Ovary (tissue), 9 donors: Measurements from ENCODE around the gene DUOXA2. TPM values are rescaled to one million over a fixed set of nuclear protein-coding genes. Genes with fewer than 3 reads are reported as not detected.
A peak's percentile ranks its signal among the peaks of the same experiment; 100 is the strongest.

Experiments used
- DNase-seq, 5 donors: peaks; one replicate each; pipeline ENCODE4 v3.0.0-alpha.2; 2019 to 2020
- H3K27ac ChIP-seq, 2 donors: fragments of 200-600 bp; one replicate each; pipeline versions ENCODE4 v1.5.1 to v1.8.0; 2019 to 2022
- H3K27me3 ChIP-seq: fragments of 200-600 bp; one replicate; pipeline ENCODE4 v1.8.0; 2022
- H3K36me3 ChIP-seq: fragments of 200-600 bp; sonication (generic); one replicate; pipeline ENCODE4 v1.5.1; 2019
- H3K4me1 ChIP-seq: one replicate; pipeline ENCODE4 v1.8.1; 2013; ENCODE audit warnings: mild to moderate bottlenecking, moderate library complexity; ENCODE audit not compliant: insufficient read depth
- H3K4me3 ChIP-seq: fragments of 200-600 bp; sonication (generic); one replicate; pipeline ENCODE4 v1.5.1; 2017
- H3K9me3 ChIP-seq, 2 donors: fragments of 200-600 bp in 1 of 2; sonication (generic) in 1 of 2; one replicate each; pipeline versions ENCODE4 v1.5.1 to v1.8.1; 2013 to 2019; ENCODE audit warnings: mild to moderate bottlenecking in 1 of 2, moderate library complexity in 1 of 2
- CTCF ChIP-seq, 3 donors: fragments of 450-650 bp in 2 of 3; fragments of 200-600 bp in 1 of 3; IDR thresholded peaks; one replicate each; pipeline versions ENCODE4 v1.5.1 to v1.8.0; 2016 to 2022; ENCODE audit warnings: antibody characterized with exemption in 3 of 3, mild to moderate bottlenecking in 1 of 3
- EP300 ChIP-seq: sonication (generic); formaldehyde crosslinking; IDR thresholded peaks from one replicate; pipeline ENCODE4 v1.6.1; 2017; ENCODE audit warnings: antibody characterized with exemption
- POLR2A ChIP-seq: fragments of 450-650 bp; IDR thresholded peaks from one replicate; pipeline ENCODE4 v1.6.1; 2017; ENCODE audit warnings: antibody characterized with exemption, mild to moderate bottlenecking, moderate library complexity
- WGBS, 3 donors: extraction: QIAGEN DNeasy Blood & Tissue Kit in 1 of 3; methylation state at CpG; one replicate each; pipeline versions ENCODE4 v1.1.5 to v1.1.7; 2013 to 2017; 5-methylcytosine and 5-hydroxymethylcytosine counted together
- intact Hi-C, 4 donors: fragments of 100-400 bp; cut with DNase I; formaldehyde crosslinking; loops; one replicate each; pipeline versions ENCODE4 v1.11.0 to v1.15.1; 2022 to 2023
- polyA plus RNA-seq, 2 donors: library from polyadenylated mRNA; stranded (reverse); fragments of 200-250 nt in 1 of 2; fragments of 350-450 nt in 1 of 2; fragmentation: Illumina TruSeq in 1 of 2; extraction: RNeasy Lipid Tissue Mini Kit (QIAGEN cat#74804) in 1 of 2; gene quantifications; one replicate each; pipeline ENCODE4 v1.2.3, GENCODE V29; 2013 to 2014
- total RNA-seq, 7 donors: library from RNA; depleted of rRNA in 2 of 7; stranded (reverse); fragments of >200 nt in 2 of 7; fragmentation: NEBNext Ultra II Directional in 3 of 7; extraction: Animal tissue kit (Norgen Biotek cat#: 25700) in 3 of 7; gene quantifications; one replicate each; pipeline versions ENCODE4 v1.1.0 to v1.2.4, GENCODE V29; 2016 to 2023
- donor health status: DM: no; HTN: no; CAD: no; lungs with moderate emphysema.
- donor health status: DM: no; HTN: no; CAD: no.
- donor health status: Bipolar disorder and iron deficiency.
- donor health status: DM: yes; HTN: yes; CAD: no.
- donor health status: DM: no; HTN: no; CAD: no.
- donor health status: DM: yes; HTN: yes; CAD: no.

Gene DUOXA2
- total and polyA plus RNA-seq, 9 donors, result 0.17 to 0.18 TPM; not detected in 7

- Histone ChIP-seq H3K4me3 (no peak overlapping the region), H3K27ac (no peak overlapping the region), H3K4me1 (no peaks in the 10 kb centered on the region), H3K36me3 (no peaks in the 10 kb centered on the region), H3K27me3 (no peaks in the 10 kb centered on the region), H3K9me3 (no peaks in the 10 kb centered on the region)
- TF ChIP-seq EP300 (no peak), POLR2A (no peak)
- DNase-seq, result peak in 1 of 5 donors; percentile 5
- 83 to 86% (median 86%) methylated on average over 11 of the region's 11 CpGs for WGBS, 3 donors
- intact Hi-C loops, result no loop called here
These were observed 20.3 kb upstream of the DUOXA2 start for GRCh38 chr15:45093622-45094357.

GRCh38 chr15:45094358-45094730, 19.8 kb upstream of the DUOXA2 start:
- DNase-seq, result peak in 1 of 5 donors; percentile 17
- Histone ChIP-seq H3K9me3 (no peaks in the 10 kb centered on the region), H3K27me3 (no peaks in the 10 kb centered on the region), H3K4me3 (no peak overlapping the region), H3K36me3 (no peaks in the 10 kb centered on the region), H3K4me1 (no peaks in the 10 kb centered on the region), H3K27ac (no peak overlapping the region)
- intact Hi-C loops, result no loop called here
- TF ChIP-seq CTCF (IDR thresholded peaks at IDR 0.05) (no peak), POLR2A (no peak), EP300 (no peak)
- WGBS, 3 donors, result 61 to 73% (median 68%) methylated on average over 9 of the region's 9 CpGs

GRCh38 chr15:45095661-45096060, 18.5 kb upstream of the DUOXA2 start:
- TF ChIP-seq EP300 (no peak), CTCF (IDR thresholded peaks at IDR 0.05) (no peak), POLR2A (no peak)

GRCh38 chr15:45097466-45097865, 16.7 kb upstream of the DUOXA2 start:
- DNase-seq, result peak in 1 of 5 donors; percentile 16

More at GRCh38 chr15:45095661-45096060, 18.5 kb upstream of the DUOXA2 start:
- intact Hi-C loops, result no loop called here
- DNase-seq, result peak in 1 of 5 donors; percentile 17
- H3K36me3 ChIP-seq, result no peaks in the 10 kb centered on the region
- H3K27me3 ChIP-seq, result no peaks in the 10 kb centered on the region
- H3K27ac ChIP-seq, result no peak overlapping the region
- no peak overlapping the region for H3K4me3 ChIP-seq
- H3K9me3 ChIP-seq, result no peaks in the 10 kb centered on the region
- 86 to 91% (median 91%) methylated on average over 11 of the region's 11 CpGs for WGBS, 3 donors
- no peaks in the 10 kb centered on the region for H3K4me1 ChIP-seq

More at GRCh38 chr15:45097466-45097865, 16.7 kb upstream of the DUOXA2 start:
- Histone ChIP-seq H3K4me1 (no peaks in the 10 kb centered on the region), H3K36me3 (no peaks in the 10 kb centered on the region), H3K9me3 (no peaks in the 10 kb centered on the region), H3K4me3 (no peak overlapping the region), H3K27ac (no peak overlapping the region), H3K27me3 (no peaks in the 10 kb centered on the region)
- intact Hi-C loops, result no loop called here
- TF ChIP-seq CTCF (IDR thresholded peaks at IDR 0.05), result no peak
- TF ChIP-seq POLR2A, result no peak
- no peak for TF ChIP-seq EP300
- WGBS, 3 donors, result 91 to 95% (median 94%) methylated on average over 7 of the region's 7 CpGs
